DOHH2 (cell line): ENCODE results near the gene RPS6KA2.

ENCODE experiments used
- H3F3A ChIP-seq: fragments of 200-600 bp; sonication (generic), shearing (Covaris generic); 2 replicates; pipeline ENCODE4 v1.6.0; 2016; ENCODE audit warnings: antibody characterized with exemption, mild to moderate bottlenecking; ENCODE audit not compliant: control insufficient read depth, insufficient read depth
- H3K27ac ChIP-seq: fragments of 200-600 bp; sonication (generic); 2 replicates; pipeline ENCODE4 v1.5.1; 2014; ENCODE audit warnings: low read depth, mild to moderate bottlenecking, low read length, moderate library complexity
- H3K27me3 ChIP-seq: fragments of 200-600 bp; sonication (generic); 2 replicates; pipeline ENCODE4 v1.6.1; 2014; ENCODE audit warnings: mild to moderate bottlenecking, low read length, mixed read lengths; ENCODE audit not compliant: control insufficient read depth
- H3K36me3 ChIP-seq: fragments of 200-600 bp; sonication (generic); 2 replicates; pipeline ENCODE4 v1.6.1; 2014; ENCODE audit warnings: mild to moderate bottlenecking, low read length, moderate library complexity, mixed read lengths; ENCODE audit not compliant: control insufficient read depth
- H3K4me1 ChIP-seq: fragments of 200-600 bp; sonication (generic); 2 replicates; pipeline ENCODE4 v1.6.1; 2014; ENCODE audit warnings: mild to moderate bottlenecking, low read length, mixed read lengths; ENCODE audit not compliant: control insufficient read depth
- H3K4me2 ChIP-seq: fragments of 200-600 bp; sonication (generic); 2 replicates; pipeline ENCODE4 v1.6.0; 2014; ENCODE audit warnings: mild to moderate bottlenecking, low read length, moderate library complexity
- H3K4me3 ChIP-seq: fragments of 200-600 bp; sonication (generic); 2 replicates; pipeline ENCODE4 v1.5.1; 2014; ENCODE audit warnings: mild to moderate bottlenecking, low read length, mixed read lengths
- H3K79me2 ChIP-seq: fragments of 200-600 bp; sonication (generic); 2 replicates; pipeline ENCODE4 v1.6.1; 2014; ENCODE audit warnings: mild to moderate bottlenecking, low read length, mixed read lengths; ENCODE audit not compliant: control insufficient read depth
- H3K9me2 ChIP-seq: fragments of 200-600 bp; sonication (generic); replicated peaks from 2 replicates; pipeline ENCODE4 v1.6.1; 2014; ENCODE audit warnings: mild to moderate bottlenecking, low read length, mixed read lengths; ENCODE audit not compliant: control insufficient read depth
- H3K9me3 ChIP-seq: fragments of 200-600 bp; sonication (generic); 2 replicates; pipeline ENCODE4 v1.6.1; 2014; ENCODE audit warnings: antibody characterized with exemption, low read length, mixed read lengths; ENCODE audit not compliant: control insufficient read depth, insufficient read depth
- H4K20me1 ChIP-seq: fragments of 200-600 bp; sonication (generic); 2 replicates; pipeline ENCODE4 v1.6.0; 2014; ENCODE audit warnings: low read depth, mild to moderate bottlenecking, antibody characterized with exemption, low read length, moderate library complexity; ENCODE audit not compliant: control insufficient read depth, insufficient read depth
- CTCF ChIP-seq: fragments of 200-600 bp; sonication (generic); IDR thresholded peaks from one replicate; pipeline ENCODE4 v1.5.1; 2014; ENCODE audit warnings: antibody characterized with exemption, mild to moderate bottlenecking, low read depth, low read length; ENCODE audit not compliant: poor library complexity, severe bottlenecking
- EZH2phosphoT487 ChIP-seq: fragments of 200-600 bp; sonication (generic); IDR thresholded peaks from 2 replicates; pipeline ENCODE4 v1.6.1; 2017; ENCODE audit warnings: borderline replicate concordance, mild to moderate bottlenecking, antibody characterized with exemption, low read length, moderate library complexity, mixed read lengths

Gene RPS6KA2

GRCh38 chr6:166453651-166454050 lies 173.4 kb downstream of the RPS6KA2 start:
- no peaks in the 10 kb centered on the region for H3F3A ChIP-seq
- no peaks in the 10 kb centered on the region for H3K27me3 ChIP-seq
- H4K20me1 ChIP-seq, result no peaks in the 10 kb centered on the region
- TF ChIP-seq CTCF (no peak), EZH2phosphoT487 (no peak)
- H3K9me2 ChIP-seq, result no peaks in the 10 kb centered on the region
- peaks cover 16% of the 10 kb centered on the region for H3K4me1 ChIP-seq
- H3K4me2 ChIP-seq, result no peak overlapping the region
- H3K9me3 ChIP-seq, result peaks cover 12% of the 10 kb centered on the region; the same call in 1 of the 2 replicates
- no peak overlapping the region for H3K4me3 ChIP-seq
- peaks cover 16% of the 10 kb centered on the region for H3K36me3 ChIP-seq
- no peak overlapping the region for H3K27ac ChIP-seq
- H3K79me2 ChIP-seq, result no peaks in the 10 kb centered on the region

GRCh38 chr6:166450167-166450873 lies 176.7 kb downstream of the RPS6KA2 start:
- no peaks in the 10 kb centered on the region for H3K9me2 ChIP-seq
- no peaks in the 10 kb centered on the region for H3K36me3 ChIP-seq
- H3K79me2 ChIP-seq, result no peaks in the 10 kb centered on the region
- no peaks in the 10 kb centered on the region for H4K20me1 ChIP-seq
- no peaks in the 10 kb centered on the region for H3K27me3 ChIP-seq
- H3K4me1 ChIP-seq, result no peaks in the 10 kb centered on the region
- H3K27ac ChIP-seq, result no peak overlapping the region
- TF ChIP-seq CTCF, result no peak
- H3K4me2 ChIP-seq, result no peak overlapping the region
- peaks cover 3% of the 10 kb centered on the region; the same call in 1 of the 2 replicates for H3K9me3 ChIP-seq
- H3K4me3 ChIP-seq, result no peak overlapping the region
- no peaks in the 10 kb centered on the region for H3F3A ChIP-seq

GRCh38 chr6:166449641-166450040 lies 177.4 kb downstream of the RPS6KA2 start:
- H3K36me3 ChIP-seq, result no peaks in the 10 kb centered on the region
- no peak overlapping the region for H3K27ac ChIP-seq
- no peak for TF ChIP-seq CTCF
- no peak for TF ChIP-seq EZH2phosphoT487
- H3K27me3 ChIP-seq, result no peaks in the 10 kb centered on the region
- no peaks in the 10 kb centered on the region for H3K9me2 ChIP-seq
- H3K4me3 ChIP-seq, result no peak overlapping the region
- no peaks in the 10 kb centered on the region for H3F3A ChIP-seq
- H3K9me3 ChIP-seq, result peaks cover 3% of the 10 kb centered on the region; the same call in 1 of the 2 replicates
- H3K4me1 ChIP-seq, result no peaks in the 10 kb centered on the region
- H3K79me2 ChIP-seq, result no peaks in the 10 kb centered on the region
- H4K20me1 ChIP-seq, result no peaks in the 10 kb centered on the region
- no peak overlapping the region for H3K4me2 ChIP-seq
